ENCODE results near the gene CD33.
"Not testable (repeated sequence)": the region's sequence is repeated elsewhere in the genome, so short reads cannot be mapped to it uniquely, and the experiment has no call there.

The CD33 gene

DNA sequence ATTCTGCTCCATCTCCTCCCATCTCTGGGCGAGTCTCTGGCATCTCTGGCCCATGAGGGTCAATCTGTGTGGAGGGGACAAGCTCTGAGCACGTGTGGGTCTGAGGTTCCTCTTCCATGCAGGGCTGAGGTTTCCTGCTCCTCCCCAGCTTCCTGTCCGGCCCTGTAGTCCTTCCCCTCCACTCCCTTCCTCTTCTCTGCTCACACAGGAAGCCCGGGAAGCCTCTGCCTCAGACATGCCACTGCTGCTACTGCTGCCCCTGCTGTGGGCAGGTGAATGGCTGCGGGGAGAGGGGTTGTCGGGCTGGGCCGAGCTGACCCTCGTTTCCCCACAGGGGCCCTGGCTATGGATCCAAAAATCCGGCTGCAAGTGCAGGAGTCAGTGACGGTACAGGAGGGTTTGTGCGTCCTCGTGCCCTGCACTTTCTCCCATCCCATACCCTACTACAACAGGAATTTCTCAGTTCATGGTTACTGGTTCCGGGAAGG, 14.0 kb upstream of the CD33 start:
- DNase-seq = not testable (repeated sequence)

DNA sequence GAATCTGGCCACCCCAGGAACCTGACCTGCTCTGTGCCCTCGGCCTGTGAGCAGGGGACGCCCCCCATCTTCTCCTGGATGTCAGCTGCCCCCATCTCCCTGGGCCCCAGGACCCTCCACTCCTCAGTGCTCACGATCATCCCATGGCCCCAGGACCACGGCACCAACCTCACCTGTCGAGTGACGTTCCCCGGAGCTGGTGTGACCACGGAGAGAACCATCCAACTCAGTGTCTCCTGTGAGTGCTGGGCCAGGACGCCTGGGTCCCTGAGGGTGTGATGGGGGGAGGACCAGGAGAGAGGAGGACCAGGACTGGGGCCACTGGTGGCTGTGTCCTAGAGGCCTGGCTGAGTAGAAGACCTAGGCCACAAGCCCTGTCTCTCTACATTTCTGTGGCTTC, 13.0 kb upstream of the CD33 start:
- DNase-seq = no peak

DNA sequence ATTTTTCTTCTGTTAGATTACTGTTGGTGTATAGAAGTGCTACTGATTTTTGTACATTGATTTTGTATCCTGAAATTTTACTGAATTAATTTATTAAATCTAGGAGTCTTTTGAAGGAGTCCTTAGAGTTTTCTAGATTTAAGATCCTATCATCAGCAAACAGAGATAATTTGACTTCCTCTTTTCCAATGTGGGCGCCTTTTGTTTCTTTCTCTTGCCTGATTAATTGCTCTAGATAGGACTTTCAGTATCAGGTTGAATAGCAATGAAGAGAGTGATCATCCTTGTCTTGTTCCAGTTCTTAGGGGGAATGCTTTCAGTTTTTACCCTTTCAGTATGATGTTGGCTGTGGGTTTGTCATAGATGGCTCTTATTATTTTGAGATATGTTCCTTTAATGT, 5.6 kb upstream of the CD33 start:
- no peak for DNase-seq

DNA sequence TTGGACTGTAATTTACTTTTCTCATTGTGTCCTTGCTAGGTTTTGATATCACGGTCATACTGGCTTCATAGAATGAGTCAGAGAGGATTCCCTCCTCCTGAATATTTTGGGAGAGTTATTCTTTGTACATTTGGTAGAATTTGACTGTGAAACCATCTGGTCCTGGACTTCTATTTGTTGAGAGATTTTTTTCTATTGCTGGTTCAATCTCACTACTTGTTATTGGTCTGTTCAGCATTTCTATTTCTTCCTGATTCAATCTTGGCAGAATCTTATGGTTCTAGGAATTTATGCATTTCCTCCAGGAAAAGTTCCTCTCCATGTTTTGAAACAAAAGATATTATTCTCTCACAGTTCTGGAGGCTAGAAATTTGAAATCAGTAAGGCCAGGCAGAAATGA, 4.9 kb upstream of the CD33 start:
- DNase-seq = no peak

DNA sequence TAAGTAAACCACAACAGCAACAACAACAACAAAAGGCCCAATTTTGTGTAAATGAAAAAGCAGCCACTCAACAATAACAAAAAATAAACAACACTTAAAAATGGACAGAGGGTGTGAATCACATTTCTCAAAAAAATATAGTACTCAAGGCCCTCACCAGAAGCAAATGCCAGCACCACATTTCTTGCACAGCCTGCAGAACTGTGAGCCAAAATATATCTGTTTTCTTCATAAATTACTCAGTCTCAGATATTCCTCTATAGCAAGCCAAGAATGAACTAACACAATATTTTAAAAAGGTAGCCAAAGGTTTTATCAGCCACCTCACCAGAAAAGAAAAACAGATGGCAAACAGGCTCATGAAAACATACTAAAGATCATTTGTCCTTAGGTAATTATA, 3.9 kb upstream of the CD33 start:
- DNase-seq = no peak

DNA sequence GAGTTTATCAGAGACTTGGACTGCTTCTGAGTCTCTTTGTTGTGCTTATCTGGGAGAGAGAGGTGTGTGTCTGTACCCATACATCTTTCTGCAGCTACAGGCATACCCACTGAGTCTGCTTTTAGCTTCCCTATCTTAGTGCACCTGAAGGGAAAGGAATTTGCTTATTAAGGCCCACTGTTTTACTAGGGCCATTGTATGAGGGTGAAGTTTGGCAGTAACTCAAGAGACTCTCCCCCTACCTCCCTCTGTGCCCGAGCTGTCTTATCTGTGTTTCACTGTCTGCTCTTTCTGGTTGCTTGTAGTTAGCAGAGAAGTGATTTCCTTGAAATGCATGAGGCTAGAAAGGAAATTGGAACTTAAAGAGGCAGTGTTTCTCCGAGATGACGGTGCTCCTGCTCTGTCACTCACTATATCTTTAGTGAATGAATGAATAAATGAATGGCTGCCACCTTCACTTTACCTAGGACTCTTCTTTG, 678 bp upstream of the CD33 start:
- DNase-seq = no peak

DNA sequence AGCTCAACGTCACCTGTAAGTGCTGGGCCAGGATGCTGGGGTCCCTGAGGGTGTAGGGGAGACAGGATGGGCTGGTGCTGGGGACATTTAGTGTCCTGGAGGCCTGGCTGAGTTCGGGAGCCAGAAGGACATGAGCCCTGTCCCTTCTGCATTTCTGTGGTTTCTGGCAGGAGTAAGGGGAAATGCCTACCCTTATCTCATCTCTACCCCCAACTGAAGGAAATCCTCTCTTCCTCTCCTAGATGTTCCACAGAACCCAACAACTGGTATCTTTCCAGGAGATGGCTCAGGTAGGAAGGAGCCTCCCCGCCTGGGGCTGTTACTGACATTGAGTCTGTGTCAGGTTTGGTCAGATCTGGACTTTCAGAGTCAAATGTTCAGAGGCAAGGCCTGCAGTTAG, 1.2 kb downstream of the CD33 start:
- no peak for DNase-seq

DNA sequence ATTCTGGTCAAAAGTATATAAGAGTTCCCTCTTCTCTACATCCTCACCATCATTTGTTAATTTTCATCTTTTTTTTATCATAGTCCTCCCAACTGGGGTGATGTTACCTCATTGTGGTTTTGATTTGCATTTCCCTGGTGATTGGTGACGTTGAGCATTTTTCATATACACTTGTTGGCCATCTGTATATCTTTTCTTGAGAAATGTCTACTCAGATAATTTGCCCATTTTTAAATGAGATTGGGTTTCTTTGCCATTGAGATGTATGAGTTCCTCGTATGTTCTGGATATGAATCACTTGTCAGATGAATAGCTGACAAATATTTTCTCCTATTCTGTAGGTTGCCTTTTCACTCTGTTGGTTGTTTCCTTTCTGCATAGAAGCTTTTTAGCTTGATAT, 2.4 kb downstream of the CD33 start:
- no peak for DNase-seq

DNA sequence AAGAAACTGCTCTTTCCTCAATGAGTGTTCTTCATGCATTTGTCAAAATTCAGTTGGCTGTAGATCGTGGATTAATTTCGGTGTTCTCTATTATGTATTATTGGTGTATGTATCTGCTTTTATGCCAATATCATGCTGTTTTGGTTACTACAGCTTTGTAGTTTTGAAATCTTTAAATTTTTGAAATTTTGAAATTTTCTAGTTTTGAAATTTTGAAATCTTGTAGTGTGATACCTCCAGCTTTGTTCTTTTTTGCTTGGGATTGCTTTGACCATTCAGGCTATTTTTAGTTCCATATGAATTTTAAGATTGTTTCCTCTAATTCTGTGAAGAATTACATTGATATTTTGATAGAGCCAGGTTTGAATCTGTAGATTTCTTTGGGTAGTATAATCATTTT, 3.1 kb downstream of the CD33 start:
- DNase-seq = no peak

DNA sequence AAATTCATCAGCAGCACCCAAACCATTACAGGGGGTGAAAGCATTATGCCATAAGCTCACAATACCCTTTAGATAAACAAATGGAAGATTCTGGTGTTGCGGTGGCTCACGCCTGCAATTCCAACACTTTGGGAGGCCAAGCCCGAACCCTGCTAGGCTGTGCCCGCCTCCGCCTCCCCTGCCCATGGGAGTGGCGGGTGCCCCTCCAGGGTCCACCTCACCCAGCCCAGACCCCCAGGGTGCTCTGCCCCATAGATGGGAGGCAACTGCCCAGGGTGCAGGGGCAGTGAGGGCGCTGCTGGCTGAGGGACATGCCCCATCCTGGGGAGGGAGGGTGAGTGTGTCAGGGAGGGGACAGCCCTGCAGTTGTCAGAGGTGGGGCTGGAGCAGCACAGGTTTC, 16.0 kb downstream of the CD33 start:
- no peak for DNase-seq

DNA sequence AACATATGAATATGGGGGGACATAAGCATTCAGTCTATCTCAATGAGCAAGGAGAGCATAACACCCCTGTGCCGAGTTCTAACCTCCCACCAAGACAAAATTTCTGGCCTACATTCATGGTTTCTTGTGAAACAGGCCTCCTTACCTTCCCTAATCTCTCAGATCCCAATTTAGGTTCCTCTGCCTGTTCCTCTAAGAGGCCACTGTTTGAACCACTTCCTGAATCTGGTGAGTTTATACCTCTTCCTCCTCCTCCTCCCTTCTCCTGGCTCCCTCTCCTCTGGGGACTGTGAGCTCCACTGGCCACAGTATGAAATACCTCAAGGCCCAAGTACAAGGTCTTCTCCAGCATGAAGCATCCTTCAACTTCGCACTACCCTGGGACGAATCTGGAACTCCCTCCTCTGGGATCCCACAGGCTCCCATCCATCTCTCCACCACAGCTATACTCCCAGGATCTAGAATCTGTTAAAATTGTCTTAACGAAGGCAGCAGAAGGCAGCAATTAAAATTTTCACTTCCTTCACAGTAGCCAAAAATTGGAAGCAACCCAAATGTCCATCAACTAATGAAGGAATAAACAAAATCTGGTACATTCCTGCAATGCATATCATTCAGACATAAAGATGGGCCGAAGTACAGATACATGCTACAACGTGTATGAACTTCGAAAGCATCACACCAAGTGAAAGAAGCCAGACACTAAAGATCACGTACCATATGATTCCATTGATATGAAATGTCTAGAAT, 18.2 kb downstream of the CD33 start:
- no peak for DNase-seq

DNA sequence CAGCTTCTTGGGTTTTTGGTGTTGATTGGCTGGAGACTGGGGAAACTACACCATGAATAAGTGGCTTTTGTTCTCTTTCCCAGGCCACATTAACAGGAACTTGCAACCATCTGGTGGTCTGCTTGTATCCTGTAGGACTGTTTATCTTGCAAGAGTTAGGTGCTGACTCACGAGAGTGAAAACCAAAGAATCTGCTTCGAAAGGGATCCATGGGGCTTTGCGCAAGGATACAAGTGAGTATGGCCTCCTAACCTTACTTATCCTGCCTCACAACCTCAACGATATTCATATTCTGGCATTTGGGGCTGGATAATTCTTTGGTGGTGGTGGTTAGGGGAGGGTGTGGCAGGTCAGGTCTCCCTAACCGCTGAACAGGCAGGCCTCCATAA, 21.3 kb downstream of the CD33 start:
- DNase-seq = no peak

DNA sequence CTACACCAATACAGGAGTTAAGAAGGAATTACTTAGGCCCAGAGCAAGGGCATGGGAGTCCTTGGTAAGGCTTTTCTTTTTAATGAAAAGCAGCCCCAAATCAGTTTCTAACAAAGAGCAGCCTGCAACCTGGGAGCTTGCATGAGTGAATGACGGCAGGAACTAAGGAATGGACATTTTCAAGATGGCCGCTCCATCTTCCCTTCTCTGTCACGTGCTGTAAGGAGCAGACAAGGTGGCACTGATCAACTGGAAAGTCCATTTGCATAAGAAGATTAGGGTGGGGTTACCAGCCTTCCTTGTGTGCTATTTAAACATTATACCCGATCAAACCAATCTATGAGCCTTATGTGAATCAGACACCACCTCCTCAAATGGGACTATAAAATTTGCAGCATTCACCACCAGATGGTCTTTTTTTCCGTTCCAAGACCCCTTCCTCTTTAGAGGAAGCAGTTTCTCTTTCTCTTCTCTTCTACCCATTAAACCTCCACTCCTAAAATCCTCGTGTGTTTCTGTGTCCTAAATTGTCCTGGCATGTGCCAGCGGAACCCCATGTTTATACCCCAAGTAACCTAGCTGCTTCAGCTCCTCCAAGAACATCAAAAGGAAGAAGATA, 23.2 kb downstream of the CD33 start:
- no peak for DNase-seq

DNA sequence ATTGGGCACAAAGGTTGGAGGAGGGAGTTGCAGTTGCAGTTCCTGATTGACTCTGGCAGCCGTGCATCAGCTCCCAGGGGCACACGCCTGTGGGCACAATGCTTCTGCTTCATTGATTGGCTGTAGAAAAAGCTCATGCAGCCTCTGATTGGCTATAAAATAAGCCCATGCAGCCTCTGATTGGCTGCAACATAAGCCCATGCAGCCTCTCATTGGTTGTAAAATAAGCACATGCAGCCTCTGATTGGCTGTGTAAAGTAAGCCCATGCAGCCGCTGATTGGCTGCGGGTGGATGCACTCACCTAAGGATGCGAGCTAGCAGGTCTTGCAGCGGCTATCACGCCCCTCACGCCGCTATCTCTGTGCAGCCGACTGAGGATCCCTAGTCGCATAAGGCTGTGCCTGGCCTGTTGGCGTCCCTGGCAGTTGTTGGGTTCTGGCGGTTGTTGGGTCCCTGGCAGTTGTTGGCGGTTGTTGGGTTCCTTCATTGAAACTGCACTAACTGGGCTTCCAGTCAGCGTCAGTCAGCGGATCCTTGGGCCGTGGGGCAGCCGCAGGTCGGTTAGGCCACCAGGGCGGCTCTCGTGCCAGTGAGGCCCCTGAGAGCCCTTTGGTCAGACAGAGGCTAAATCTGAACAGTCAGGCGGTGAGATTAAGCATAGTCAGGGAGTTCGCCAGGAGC, 26.0 kb downstream of the CD33 start, which contains the start of gene SIGLECL1:
Gene SIGLECL1, plus strand, starts transcription at position 295 of the 682 bp plus-strand sequence. CDS start 12,993 bp downstream, outside the sequence.
- no peak for DNase-seq

DNA sequence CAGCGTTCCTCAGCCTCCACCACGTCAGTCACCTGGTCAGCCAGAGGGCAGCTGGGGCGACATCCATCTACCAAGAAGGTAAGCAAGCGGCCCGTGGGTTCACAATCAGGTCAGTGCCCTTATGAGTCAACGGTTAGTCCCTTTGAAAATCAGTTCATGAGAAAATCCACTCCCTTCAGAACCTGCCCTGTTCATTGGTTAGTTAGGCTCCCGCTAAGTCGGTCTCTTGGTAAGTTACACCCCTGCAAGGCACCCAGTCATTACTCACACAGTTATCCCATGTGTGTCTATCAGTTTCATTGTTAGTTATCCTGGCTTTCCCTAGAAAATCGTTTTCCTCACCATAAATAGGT, 26.6 kb downstream of the CD33 start:
- no peak for DNase-seq

DNA sequence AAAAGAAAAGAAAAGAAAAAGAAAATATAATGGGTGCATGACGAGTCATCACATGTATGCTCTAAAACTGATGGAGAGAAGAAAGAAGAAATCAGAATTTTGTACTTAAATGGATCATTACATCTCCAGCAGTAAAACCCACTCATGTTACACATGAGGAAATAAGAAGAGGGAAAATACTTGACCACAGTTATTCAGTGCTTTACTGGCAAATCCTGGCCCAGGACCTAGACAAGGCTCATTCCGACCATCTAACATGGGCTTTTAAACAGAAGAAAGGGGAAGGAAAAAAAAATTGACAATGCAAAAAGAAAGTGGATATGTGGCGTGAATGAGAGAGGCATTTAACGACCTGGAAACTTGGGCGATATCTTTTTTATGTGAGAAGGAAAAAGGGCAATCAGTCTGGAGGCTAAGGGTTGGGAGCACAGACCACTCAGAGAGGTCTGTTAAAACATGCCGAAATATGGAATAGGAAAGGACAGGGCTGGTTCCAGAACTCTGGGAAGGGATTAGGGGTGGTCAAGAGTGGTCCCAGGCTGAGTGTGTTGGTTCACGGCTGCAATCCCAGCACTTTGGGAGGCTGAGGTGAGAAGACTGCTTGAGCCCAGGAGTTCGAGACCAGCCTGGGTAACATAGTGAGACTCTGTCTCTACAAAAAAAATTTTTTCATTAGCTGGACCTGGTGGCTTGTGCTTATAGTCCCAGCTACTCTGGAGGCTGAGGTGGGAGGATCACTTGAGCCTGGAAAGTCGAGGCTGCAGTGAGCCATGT, 27.6 kb downstream of the CD33 start:
- no peak for DNase-seq

DNA sequence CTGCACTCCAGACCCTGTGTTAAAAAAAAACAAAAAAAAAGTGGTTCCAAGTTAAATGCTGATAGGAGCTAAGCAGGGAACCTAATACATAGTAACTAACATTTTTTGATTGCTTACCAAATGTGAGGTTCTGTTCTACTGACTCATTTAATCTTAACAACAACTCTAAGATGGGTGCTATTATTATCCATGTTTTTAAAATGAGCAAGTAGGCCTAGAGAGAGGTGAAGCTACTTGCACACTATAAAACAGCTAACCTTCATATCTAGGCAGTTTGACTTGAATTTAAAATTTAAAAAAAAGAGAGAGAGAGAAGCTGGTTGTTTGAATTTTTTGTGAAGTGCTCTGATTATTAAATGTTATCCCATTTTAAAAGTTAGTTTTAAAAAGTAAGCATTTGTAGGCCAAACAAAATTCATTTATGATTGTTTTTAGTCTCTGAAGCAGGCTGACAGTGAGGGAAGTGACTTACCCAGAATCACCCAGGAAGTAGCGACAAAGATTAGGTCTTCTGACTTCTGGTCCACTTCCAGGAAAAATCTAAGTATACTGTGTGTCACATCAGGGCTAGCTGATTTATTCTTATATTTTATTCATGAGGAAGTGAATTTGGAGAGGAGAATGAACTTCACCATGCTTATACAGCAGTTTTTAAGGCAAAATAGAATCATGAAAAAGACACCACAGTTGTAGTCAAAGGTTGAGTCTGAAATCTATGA, 28.4 kb downstream of the CD33 start:
- no peak for DNase-seq

DNA sequence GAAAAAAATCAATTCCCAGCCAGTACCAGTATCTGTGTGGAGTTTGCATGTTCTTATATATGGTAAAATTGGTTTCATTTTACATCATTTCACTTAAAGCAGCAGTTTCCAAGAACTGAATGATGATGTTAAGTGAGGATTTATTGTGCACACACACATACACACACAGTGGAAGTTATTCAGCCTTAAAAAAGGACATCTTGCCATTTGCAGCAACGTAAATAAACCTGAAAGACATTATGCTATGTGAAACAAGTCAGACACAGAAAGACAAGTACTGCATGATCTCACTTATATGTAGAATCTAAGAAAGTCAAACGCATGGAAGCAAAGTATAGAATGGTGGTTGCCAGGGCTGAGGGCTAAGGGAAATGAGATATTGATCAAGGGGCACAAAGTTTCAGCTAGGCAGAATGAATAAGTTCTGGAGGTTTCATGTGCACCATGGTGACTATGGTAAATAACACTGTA, 31.3 kb downstream of the CD33 start:
- DNase-seq = no peak

DNA sequence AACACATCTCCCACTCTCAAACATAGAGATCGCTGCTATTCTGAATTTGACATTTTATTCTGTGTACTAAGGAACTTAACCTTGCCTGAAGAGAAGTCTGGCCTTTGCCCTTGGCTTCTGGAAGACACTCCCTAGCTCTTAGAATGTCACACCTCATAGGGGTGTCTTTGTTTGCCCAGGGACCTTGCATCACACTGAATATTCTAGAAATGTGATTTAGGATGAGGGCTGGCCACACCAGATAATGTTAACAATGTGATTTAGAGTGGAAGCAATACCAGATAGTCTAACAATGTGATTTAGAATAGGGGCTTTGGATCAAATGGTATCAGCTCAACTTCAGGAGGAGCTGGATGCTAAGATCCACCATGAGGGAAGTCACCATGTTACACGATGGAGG, 32.6 kb downstream of the CD33 start:
- DNase-seq = no peak

DNA sequence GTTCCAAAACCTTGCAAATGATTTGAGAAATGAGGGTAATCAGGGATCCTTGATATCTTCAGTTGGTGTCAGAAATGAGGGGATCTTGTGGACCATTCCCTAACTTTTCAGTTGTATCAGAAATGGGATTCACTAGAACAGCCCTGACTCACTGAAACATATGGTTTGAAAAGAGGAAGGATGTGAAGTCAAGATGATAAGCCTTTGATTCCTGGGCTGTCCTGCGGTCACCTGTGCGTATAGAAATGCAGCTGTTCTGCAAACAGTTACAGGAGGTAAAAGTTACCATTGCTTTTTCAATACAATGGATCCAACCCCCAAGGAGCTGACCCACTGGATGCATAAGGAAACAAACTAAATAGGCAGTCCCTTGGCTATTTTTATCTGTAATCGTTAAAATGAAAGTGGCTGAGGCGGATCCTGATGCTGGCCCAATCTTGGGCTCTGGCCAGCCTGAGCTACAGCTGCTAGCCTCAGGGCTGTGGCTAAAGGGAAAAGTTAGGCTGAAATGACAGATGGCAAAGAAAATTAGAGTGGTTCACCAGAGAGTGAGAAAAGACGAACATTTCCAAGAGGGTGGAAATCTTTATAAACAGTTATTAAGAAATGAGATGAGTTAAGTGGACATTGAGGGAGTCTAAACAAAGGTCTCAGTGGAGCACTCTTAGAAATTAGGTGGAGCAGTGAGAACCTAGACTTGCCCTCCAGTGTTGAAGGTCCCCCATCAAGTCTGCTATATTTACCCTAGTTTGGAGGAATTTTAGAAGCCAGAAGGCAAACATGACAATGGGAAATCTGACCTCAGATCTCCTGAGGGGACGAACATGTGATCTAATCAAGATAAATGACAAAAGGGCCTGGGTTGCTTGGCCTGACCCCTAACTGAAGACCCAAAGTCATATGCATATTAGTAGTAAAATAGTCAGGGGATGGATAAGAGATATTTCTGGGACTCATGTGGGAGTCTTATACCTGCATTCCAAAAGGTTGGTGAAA, 33.6 kb downstream of the CD33 start:
- DNase-seq = no peak
